Activated CD8-positive, alpha-beta memory T cell treated with anti-CD3 and anti-CD28 coated beads, Interleukin-2, amount 10 ng/mL, durations not matched to agents 7 days and 5 days (primary cell): Measurements from ENCODE around the gene TUBB6. TPM values are rescaled to one million over a fixed set of nuclear protein-coding genes. Genes with fewer than 3 reads are reported as not detected.

Experiments
- ATAC-seq: fragments of 150-1000 bp; cut with Tn5 transposase; one replicate; pipeline ENCODE4 v1.10.0; 2021; ENCODE audit warnings: moderate library complexity
- CTCF ChIA-PET: fragments of 350-600 bp; sonication (Branson Sonifier 250); formaldehyde crosslinking; loops from one replicate; lab custom pipeline; 2021; ENCODE audit warnings: antibody characterized with exemption; lab: Charles Lee
- DNase-seq: peaks from one replicate; pipeline ENCODE4 v3.0.0-alpha.2; 2020
- H3K27ac Mint-ChIP-seq: one replicate; pipeline ENCODE4 v1.8.0; 2021; ENCODE audit warnings: mild to moderate bottlenecking, mixed read lengths
- H3K27me3 Mint-ChIP-seq: one replicate; pipeline ENCODE4 v1.8.0; 2021; ENCODE audit warnings: mixed read lengths
- H3K36me3 Mint-ChIP-seq: one replicate; pipeline ENCODE4 v1.8.0; 2021; ENCODE audit warnings: mild to moderate bottlenecking, mixed read lengths
- H3K4me1 Mint-ChIP-seq: one replicate; pipeline ENCODE4 v1.8.0; 2021; ENCODE audit warnings: mixed read lengths
- H3K4me3 Mint-ChIP-seq: one replicate; pipeline ENCODE4 v1.8.0; 2021; ENCODE audit warnings: mild to moderate bottlenecking, moderate library complexity, mixed read lengths
- H3K9me3 Mint-ChIP-seq: one replicate; pipeline ENCODE4 v1.8.0; 2022; ENCODE audit warnings: low read depth, mixed read lengths
- total RNA-seq, 2 experiments: library from RNA; stranded (reverse); gene quantifications; one replicate each; pipeline ENCODE4 v1.2.3, GENCODE V29; 2021

Gene TUBB6
- total RNA-seq, 2 experiments from 2014 or later: 14.7 to 39.0 TPM

GRCh38 chr18:12281861-12282260, 26.2 kb upstream of the TUBB6 start:
- peaks cover 3% of the 10 kb centered on the region for H3K4me1 Mint-ChIP-seq
- H3K4me3 Mint-ChIP-seq: no peak overlapping the region
- H3K27ac Mint-ChIP-seq: no peak overlapping the region
- peaks cover 35% of the 10 kb centered on the region for H3K27me3 Mint-ChIP-seq
- no peak for ATAC-seq
- no peak for DNase-seq
- H3K9me3 Mint-ChIP-seq: no peaks in the 10 kb centered on the region
- CTCF ChIA-PET: no interaction called here
- H3K36me3 Mint-ChIP-seq: no peaks in the 10 kb centered on the region

DNA sequence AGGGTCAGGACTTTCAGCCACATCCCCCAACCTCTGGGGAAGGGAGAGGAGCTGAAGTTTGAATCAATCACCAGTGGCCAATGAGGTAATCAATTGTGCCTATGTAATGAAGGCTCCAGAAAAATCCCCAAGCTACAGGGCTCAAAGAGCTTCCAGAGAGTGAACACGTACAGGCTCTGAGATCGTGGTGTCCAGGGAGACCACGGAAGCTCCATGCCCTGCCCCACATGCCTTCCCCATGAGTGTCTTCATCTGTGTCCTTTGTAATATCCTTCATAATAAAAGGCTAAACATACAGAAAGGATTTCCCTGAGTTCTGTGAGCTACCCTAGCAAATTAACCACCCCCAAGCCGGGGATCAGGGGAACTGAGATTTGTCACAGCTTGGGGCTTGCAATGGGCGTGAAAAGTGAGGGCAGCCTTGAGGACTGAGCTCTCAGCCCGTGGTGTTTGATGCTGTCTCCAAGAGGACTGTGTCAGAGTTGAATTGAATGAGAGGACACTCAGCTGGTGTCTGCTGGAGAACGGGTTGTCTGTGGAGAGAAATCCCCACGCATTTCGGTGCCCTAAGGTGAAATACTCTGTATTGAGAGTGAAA, 25.5 kb upstream of the TUBB6 start:
- ATAC-seq: no peak
- CTCF ChIA-PET: interaction anchor here (4.5 kb wide), 1 partner anchor 10 kb away, joined by 15 read pairs; no protein-coding TSS in a partner anchor
- no peaks in the 10 kb centered on the region for H3K9me3 Mint-ChIP-seq

GRCh38 chr18:12283256-12283655, 24.8 kb upstream of the TUBB6 start:
- H3K9me3 Mint-ChIP-seq: no peaks in the 10 kb centered on the region
- DNase-seq (no peak), ATAC-seq (no peak)
- H3K4me1 Mint-ChIP-seq: peaks cover 2% of the 10 kb centered on the region
- no peak overlapping the region for H3K27ac Mint-ChIP-seq
- CTCF ChIA-PET: interaction anchor here (0.8 to 4.5 kb wide), 2 partner anchors 11 to 45 kb away, joined by 3 to 15 read pairs; no protein-coding TSS in a partner anchor
- no peaks in the 10 kb centered on the region for H3K36me3 Mint-ChIP-seq
- H3K4me3 Mint-ChIP-seq: no peak overlapping the region
- H3K27me3 Mint-ChIP-seq: peaks cover 49% of the 10 kb centered on the region

More for the DNA sequence above, 25.5 kb upstream of the TUBB6 start:
- Mint-ChIP-seq H3K27ac (no peak overlapping the region), H3K4me3 (no peak overlapping the region), H3K27me3 (peaks cover 42% of the 10 kb centered on the region), H3K36me3 (no peaks in the 10 kb centered on the region), H3K4me1 (peaks cover 3% of the 10 kb centered on the region)
- DNase-seq: no peak

GRCh38 chr18:12283666-12284065, 24.4 kb upstream of the TUBB6 start:
- Mint-ChIP-seq H3K27ac (no peak overlapping the region), H3K36me3 (no peaks in the 10 kb centered on the region), H3K4me1 (peaks cover 2% of the 10 kb centered on the region), H3K27me3 (peaks cover 53% of the 10 kb centered on the region), H3K4me3 (no peak overlapping the region), H3K9me3 (no peaks in the 10 kb centered on the region)
- no peak for ATAC-seq
- CTCF ChIA-PET: interaction anchor here (0.8 to 4.5 kb wide), 2 partner anchors 11 to 44 kb away, joined by 3 to 15 read pairs; no protein-coding TSS in a partner anchor
- no peak for DNase-seq

GRCh38 chr18:12287131-12287681, 20.8 kb upstream of the TUBB6 start:
- DNase-seq (no peak), ATAC-seq (no peak)
- CTCF ChIA-PET: interaction anchor here (0.9 to 1.5 kb wide), 3 partner anchors 8 to 61 kb away, joined by 3 to 4 read pairs (median 3); no protein-coding TSS in a partner anchor
- Mint-ChIP-seq H3K27ac (no peak overlapping the region), H3K27me3 (peaks cover 73% of the 10 kb centered on the region), H3K4me1 (peaks cover 2% of the 10 kb centered on the region), H3K36me3 (no peaks in the 10 kb centered on the region), H3K4me3 (no peak overlapping the region), H3K9me3 (no peaks in the 10 kb centered on the region)

- DNase-seq (no peak), ATAC-seq (no peak)
- no peak overlapping the region for H3K27ac Mint-ChIP-seq
- H3K4me1 Mint-ChIP-seq: peaks cover 2% of the 10 kb centered on the region
- H3K4me3 Mint-ChIP-seq: no peak overlapping the region
- no peaks in the 10 kb centered on the region for H3K9me3 Mint-ChIP-seq
- H3K27me3 Mint-ChIP-seq: peaks cover 68% of the 10 kb centered on the region
- CTCF ChIA-PET: interaction anchor here (0.9 to 1.5 kb wide), 2 partner anchors 16 to 61 kb away, joined by 3 to 4 read pairs; no protein-coding TSS in a partner anchor
- no peaks in the 10 kb centered on the region for H3K36me3 Mint-ChIP-seq
Measured at GRCh38 chr18:12287684-12288402, 20.2 kb upstream of the TUBB6 start.

- DNase-seq (no peak), ATAC-seq (no peak)
- no peak overlapping the region for H3K27ac Mint-ChIP-seq
- H3K4me3 Mint-ChIP-seq: no peak overlapping the region
- H3K9me3 Mint-ChIP-seq: no peaks in the 10 kb centered on the region
- H3K36me3 Mint-ChIP-seq: no peaks in the 10 kb centered on the region
- CTCF ChIA-PET: interaction anchor here (1.5 kb wide), 1 partner anchor 17 kb away, joined by 4 read pairs; no protein-coding TSS in a partner anchor
- peaks cover 2% of the 10 kb centered on the region for H3K4me1 Mint-ChIP-seq
- H3K27me3 Mint-ChIP-seq: peaks cover 65% of the 10 kb centered on the region
Measured at GRCh38 chr18:12288403-12288755, 19.7 kb upstream of the TUBB6 start.

GRCh38 chr18:12290086-12290485, 18.0 kb upstream of the TUBB6 start:
- CTCF ChIA-PET: interaction anchor here (1.0 to 2.2 kb wide), 2 partner anchors 18 kb away, joined by 3 to 5 read pairs; no protein-coding TSS in a partner anchor
- DNase-seq: no peak
- no peak for ATAC-seq
- H3K4me3 Mint-ChIP-seq: no peak overlapping the region
- peaks cover 54% of the 10 kb centered on the region for H3K27me3 Mint-ChIP-seq
- no peaks in the 10 kb centered on the region for H3K36me3 Mint-ChIP-seq
- H3K4me1 Mint-ChIP-seq: peaks cover 2% of the 10 kb centered on the region
- no peak overlapping the region for H3K27ac Mint-ChIP-seq
- H3K9me3 Mint-ChIP-seq: no peaks in the 10 kb centered on the region

GRCh38 chr18:12291161-12291560, 16.9 kb upstream of the TUBB6 start:
- peaks cover 52% of the 10 kb centered on the region for H3K27me3 Mint-ChIP-seq
- no peaks in the 10 kb centered on the region for H3K36me3 Mint-ChIP-seq
- H3K27ac Mint-ChIP-seq: no peak overlapping the region
- no peaks in the 10 kb centered on the region for H3K9me3 Mint-ChIP-seq
- no peak overlapping the region for H3K4me3 Mint-ChIP-seq
- CTCF ChIA-PET: interaction anchor here (2.2 kb wide), 1 partner anchor 19 kb away, joined by 5 read pairs; no protein-coding TSS in a partner anchor
- H3K4me1 Mint-ChIP-seq: peaks cover 2% of the 10 kb centered on the region
- DNase-seq: no peak
- no peak for ATAC-seq

DNA sequence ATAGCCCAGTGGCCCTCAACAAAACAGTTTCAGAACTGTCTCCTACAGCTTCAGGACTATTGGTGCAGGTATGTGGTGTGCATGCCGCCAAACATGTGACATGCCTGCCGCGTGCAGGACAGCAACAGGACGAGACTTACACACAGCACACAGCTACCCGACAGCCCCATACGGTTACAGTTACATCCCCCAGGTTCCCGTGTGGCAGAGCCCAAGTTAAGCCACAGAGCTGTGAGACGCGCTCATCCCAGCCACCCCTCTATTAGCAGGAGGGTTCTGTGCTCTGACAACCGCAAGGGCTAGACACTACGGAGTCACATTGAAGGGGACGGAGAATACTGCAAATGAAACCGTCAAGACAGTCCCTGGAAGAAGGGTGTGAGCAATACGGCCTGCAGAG, 16.4 kb upstream of the TUBB6 start:
- no peak for DNase-seq
- Mint-ChIP-seq H3K9me3 (no peaks in the 10 kb centered on the region), H3K4me1 (peaks cover 2% of the 10 kb centered on the region), H3K4me3 (no peak overlapping the region), H3K27ac (no peak overlapping the region), H3K36me3 (no peaks in the 10 kb centered on the region), H3K27me3 (peaks cover 53% of the 10 kb centered on the region)
- ATAC-seq: no peak
- CTCF ChIA-PET: interaction anchor here (2.2 kb wide), 1 partner anchor 19 kb away, joined by 5 read pairs; no protein-coding TSS in a partner anchor

DNA sequence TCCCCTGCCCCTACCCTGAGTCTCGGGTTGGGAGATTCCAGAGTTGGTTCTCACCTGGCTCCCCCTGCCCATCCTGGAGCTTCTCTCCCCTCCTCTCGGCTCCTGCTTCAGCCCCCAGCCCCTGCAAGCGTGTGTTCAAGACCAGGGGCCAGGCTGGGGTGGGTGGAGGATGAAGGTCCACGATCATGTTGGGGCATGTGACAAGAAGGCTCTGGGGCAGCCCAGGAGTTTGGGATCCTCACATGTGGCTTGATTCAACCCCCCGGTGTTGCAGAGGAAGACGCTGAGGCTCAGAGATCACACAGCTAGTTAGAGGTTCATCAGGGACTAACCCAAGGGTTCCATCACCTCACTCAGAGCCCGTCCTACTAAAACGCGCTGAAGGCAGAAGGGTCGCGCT, 14.2 kb upstream of the TUBB6 start:
- no peak for DNase-seq
- CTCF ChIA-PET: no interaction called here
- Mint-ChIP-seq H3K36me3 (no peaks in the 10 kb centered on the region), H3K4me1 (no peaks in the 10 kb centered on the region), H3K9me3 (no peaks in the 10 kb centered on the region), H3K27ac (no peak overlapping the region), H3K27me3 (peaks cover 42% of the 10 kb centered on the region), H3K4me3 (no peak overlapping the region)
- no peak for ATAC-seq

DNA sequence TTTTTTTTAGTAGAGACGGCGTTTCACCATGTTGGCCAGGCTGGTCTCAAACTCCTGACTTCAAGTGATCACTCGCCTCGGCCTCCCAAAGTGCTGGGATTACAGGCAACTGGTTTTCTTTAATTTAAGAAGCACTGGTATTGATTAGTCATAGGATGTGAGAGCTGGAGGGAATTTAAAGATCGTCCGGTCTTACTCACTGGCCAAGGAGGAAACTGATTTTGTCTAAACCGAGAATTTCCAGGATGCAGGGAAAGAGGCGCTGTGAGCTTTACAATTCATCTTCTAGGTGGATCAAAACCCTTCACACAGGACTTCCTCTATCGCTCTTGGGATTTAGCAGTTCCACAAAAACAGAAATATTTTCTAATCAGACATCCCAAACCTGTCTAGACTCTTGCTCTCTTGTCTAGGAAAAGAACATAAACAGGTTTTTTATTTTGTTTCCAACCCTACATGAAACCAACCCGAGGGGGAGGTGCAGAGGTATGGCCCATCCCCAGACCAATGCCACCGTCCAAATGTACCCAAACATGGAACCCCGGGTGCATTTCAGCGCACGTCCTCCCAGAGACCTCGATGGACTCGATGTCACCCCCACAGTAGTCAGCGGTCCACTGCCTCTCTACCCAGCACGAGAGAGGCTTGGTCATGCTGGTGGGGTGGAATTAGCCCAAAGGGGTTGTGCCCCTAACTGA, 12.5 kb upstream of the TUBB6 start:
- Mint-ChIP-seq H3K9me3 (no peaks in the 10 kb centered on the region), H3K27me3 (peaks cover 37% of the 10 kb centered on the region), H3K36me3 (no peaks in the 10 kb centered on the region), H3K27ac (no peak overlapping the region), H3K4me1 (no peaks in the 10 kb centered on the region), H3K4me3 (no peak overlapping the region)
- no peak for DNase-seq
- ATAC-seq: no peak
- CTCF ChIA-PET: interaction anchor here (1.0 kb wide), 1 partner anchor 9 kb away, joined by 3 read pairs; no protein-coding TSS in a partner anchor

- CTCF ChIA-PET: no interaction called here
- DNase-seq (no peak), ATAC-seq (no peak)
- Mint-ChIP-seq H3K4me3 (no peak overlapping the region), H3K4me1 (no peaks in the 10 kb centered on the region), H3K36me3 (no peaks in the 10 kb centered on the region), H3K27me3 (peaks cover 40% of the 10 kb centered on the region), H3K9me3 (no peaks in the 10 kb centered on the region), H3K27ac (no peak overlapping the region)
Measured at GRCh38 chr18:12296087-12296403, 12.0 kb upstream of the TUBB6 start.
